Epithelial cell of prostate (primary cell): Measurements from ENCODE around the gene SH3RF3.

Experiments used
- DNase-seq: peaks from one replicate; pipeline ENCODE4 v3.0.0-alpha.2; 2011; ENCODE audit warnings: low read depth, low spot score
- H3K27ac ChIP-seq: fragments of 450-650 bp; 2 replicates; pipeline ENCODE4 v1.5.1; 2017; ENCODE audit warnings: mild to moderate bottlenecking

The SH3RF3 gene

DNA sequence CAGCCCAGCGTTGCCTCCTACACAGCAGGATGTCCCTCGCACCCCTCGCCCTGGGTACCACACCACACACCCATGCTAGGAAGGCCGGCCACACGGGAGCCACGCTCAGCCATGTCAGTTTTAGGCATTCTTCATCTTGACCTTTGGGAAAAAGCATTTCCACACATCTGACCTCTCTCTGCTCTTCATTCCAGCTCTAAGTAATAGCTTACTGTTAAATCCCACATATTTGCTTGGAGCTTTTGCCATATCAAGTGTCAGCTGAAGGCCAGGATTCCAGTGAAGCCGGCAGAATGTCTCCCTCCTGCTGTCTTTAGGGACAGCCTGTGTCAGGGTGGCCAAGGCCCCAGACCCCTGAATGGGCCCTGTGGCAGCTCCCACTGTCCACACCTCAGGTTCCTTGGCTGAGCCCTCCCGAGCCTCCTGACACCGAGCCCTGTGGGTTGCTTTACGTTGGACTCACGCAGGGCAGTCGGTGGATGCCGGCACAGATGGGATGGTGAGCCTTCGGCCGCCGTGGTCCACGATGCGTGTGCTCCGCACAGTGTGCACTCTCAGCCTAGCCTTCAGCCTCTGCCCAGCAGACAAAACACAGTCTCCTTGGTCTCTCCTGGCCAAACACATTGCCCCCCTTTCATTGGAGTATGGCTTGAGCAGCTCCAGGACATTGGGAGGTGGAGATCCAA is 282.8 kb downstream of the SH3RF3 start:
- no peak for DNase-seq
- H3K27ac ChIP-seq = no peak overlapping the region

DNA sequence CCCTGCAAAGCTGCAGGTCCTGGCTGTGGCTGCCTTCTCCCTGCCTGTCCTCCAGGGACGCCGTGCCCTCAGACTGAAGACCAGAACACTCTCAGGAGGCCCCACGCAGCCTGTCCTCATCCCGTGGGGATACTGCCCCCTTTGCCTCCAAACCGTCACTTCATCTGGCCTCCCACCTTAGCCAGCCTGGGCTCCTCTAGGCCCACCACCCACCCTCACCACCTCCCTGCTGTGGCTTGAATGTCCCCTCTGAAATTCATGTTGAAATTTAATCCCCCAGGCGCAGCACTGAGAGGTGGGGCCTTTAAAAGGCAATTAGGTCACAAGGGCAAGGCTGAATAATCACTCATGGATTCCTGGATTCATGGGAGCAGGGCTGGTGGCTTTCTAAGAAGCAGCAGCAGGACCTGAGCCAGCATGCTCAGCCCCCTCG is 286.6 kb downstream of the SH3RF3 start:
- no peak for DNase-seq
- H3K27ac ChIP-seq = no peak overlapping the region

GRCh38 chr2:109417701-109418335 is 288.8 kb downstream of the SH3RF3 start:
- no peak for DNase-seq
- no peak overlapping the region for H3K27ac ChIP-seq

DNA sequence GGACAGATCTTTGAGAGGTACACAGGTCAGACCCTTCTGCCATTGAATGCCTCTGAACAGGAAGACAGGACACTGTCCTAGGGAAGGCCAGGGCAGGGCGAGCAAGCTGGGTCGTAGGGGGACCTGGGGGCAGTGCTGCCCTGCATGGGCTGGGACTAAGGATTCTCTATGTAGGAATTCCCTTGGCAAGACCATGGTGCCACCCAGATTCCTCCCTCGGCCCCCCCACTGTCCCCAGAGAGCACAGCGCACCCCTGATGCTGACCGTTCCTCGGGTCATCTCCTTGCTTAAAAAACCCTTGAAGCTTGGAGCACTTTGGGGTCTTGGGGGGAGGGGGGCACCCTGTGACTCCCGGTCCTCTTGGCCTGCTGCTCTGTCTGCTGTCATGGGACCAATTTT is 289.7 kb downstream of the SH3RF3 start:
- H3K27ac ChIP-seq = no peak overlapping the region

GRCh38 chr2:109419171-109419756 is 290.3 kb downstream of the SH3RF3 start:
- no peak for DNase-seq

More for the DNA sequence above, 289.7 kb downstream of the SH3RF3 start:
- DNase-seq = no peak

DNA sequence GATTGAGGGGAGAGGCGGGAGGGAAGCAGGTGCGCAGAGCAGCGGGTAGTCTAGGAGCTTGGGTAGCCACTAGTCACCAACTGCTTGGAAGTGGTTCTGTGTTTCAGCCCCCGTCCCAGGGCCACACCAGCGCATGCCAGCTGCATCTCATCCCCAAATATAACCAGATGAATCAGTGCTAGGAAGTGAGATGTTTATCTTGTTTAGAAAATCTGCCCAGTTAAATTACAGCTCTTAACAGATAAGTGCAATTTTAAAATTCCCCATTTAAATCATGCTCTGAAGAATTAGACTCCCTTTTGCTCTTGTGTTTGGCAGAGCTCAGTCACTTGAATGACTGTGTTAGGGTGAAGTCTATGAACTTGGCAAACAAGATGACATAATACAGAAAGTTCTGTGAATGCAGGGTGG is 291.0 kb downstream of the SH3RF3 start:
- no peak overlapping the region for H3K27ac ChIP-seq
- DNase-seq = no peak

More at GRCh38 chr2:109419171-109419756, 290.3 kb downstream of the SH3RF3 start:
- no peak overlapping the region for H3K27ac ChIP-seq

DNA sequence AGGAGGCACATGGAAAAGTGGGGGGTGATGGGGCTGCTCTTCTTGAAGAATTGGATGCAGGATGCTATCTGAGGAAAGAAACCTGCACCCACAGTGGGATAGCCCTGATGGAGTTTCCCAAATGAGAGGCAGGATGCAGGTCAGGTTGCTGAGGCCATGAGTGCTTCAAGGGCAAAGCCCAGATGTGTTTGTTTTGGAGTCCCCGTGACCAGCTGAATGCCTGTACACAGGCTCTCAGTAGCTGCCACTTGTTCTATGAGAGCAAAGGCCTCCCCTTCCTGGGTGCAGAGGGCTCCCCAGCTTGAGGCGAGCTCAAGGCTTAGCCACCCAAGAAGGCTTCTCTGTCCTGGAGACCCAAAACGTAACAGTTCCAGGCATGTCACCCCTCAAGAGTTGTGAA is 292.1 kb downstream of the SH3RF3 start:
- no peak for DNase-seq
- H3K27ac ChIP-seq = no peak overlapping the region

DNA sequence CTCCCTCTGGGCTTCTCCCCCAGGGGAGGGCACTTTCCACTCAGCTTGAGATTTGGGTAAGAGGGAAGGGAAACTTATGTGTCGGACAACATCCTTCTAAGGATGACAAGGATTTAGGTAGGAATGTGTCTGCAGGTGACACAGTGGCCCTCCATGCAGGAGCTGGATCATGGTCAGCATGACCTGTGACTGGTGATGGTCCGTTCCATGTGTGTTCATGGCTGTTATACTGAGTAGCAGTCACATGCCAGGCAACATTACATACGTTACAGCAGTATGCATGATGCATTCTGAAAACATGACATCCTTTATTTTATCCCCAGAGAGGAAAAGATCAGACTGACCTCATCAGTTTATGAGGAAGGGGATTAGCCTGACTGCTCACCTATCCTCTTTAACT is 292.6 kb downstream of the SH3RF3 start:
- no peak overlapping the region for H3K27ac ChIP-seq
- no peak for DNase-seq

DNA sequence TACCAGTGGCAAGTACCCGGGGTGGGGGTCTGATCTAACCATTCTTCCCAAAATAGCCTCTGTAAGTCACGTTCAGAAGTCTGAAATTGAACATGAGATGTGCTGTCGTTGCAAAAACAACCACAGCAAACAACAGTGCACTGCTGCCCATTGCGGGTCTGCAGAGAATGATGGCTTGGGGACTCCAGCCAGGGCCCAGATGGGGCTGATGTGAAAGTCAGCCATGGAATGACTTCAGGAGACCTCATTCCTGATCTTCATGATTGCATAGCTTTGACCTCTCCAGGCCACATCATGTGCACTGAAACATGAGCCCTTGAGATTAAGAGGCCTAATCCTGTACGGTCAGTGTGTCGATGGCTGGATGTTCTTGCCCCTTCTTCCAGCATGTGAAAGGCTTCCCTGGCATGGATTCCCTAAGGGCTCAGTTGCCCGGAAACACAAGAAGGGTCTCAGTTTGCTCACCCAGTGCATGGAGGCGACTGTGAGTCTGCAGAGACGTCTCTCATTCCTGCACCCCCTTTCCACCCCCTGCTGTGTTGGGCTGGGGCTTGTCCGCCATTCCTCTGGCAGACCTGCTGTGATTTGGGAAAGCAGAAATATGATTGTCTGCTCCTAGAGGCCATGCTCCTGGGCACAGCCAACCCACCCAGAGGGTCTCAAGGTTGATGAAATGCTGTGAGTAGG is 293.2 kb downstream of the SH3RF3 start:
- no peak overlapping the region for H3K27ac ChIP-seq
- no peak for DNase-seq

- no peak overlapping the region for H3K27ac ChIP-seq
- DNase-seq = no peak
Measured at GRCh38 chr2:109422758-109423500, 293.9 kb downstream of the SH3RF3 start.

DNA sequence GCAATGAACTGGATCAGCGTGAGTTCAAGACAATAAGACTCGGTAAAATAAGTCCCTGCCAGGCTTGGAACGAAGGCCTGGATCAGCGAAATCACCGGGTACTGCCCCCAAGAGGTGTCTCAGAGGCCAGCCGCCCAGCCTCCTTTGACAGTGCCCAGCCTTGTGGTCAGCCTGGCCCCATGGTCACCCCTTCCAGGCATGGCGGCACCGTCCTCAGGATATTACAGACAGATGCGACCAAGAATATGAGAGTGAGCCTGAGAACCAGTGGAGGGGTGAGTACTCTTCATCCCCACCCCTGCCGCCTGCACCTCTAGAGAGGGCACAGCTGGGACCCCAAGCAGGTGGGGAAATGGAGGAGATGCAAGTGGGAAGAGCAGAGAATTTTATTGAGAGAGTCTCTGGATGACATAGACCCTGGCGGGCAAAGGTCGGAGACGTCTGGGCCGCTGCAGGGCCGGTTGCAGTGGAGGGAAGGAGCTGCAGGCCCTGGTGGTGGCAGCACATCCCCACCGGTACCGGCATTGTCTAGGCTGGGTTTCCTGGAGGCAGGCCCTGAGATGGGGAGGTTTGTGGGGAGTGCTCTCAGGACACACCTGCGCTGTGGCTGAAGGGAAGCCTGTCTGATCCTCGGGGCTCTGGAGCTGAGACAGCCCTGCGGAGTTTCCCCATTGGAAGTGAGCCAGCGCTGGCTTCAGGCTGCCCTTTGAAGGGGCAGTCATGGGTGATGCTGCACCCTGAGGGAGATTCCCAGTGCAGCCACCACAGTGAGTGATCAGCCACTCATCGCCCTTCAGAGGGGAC is 294.8 kb downstream of the SH3RF3 start:
- no peak for DNase-seq
- no peak overlapping the region for H3K27ac ChIP-seq

DNA sequence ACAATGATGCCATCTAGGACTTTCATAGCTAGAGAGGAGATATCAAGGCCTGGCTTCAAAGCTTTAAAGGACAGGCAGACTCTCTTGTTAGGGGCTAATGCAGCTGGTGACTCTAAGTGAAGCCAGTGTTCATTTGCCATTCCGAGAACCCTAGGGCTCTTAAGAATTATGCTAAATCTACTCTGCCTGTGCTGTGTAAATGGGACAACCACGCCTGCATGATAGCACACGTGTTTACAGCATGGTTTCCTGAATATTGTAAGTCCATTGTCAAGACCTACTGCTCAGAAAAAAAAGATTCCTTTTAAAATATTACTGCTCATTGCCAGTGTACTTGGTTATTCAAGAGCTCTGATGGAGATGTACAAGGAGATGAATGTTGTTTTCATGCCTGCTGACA is 296.4 kb downstream of the SH3RF3 start:
- H3K27ac ChIP-seq = no peak overlapping the region
- no peak for DNase-seq

DNA sequence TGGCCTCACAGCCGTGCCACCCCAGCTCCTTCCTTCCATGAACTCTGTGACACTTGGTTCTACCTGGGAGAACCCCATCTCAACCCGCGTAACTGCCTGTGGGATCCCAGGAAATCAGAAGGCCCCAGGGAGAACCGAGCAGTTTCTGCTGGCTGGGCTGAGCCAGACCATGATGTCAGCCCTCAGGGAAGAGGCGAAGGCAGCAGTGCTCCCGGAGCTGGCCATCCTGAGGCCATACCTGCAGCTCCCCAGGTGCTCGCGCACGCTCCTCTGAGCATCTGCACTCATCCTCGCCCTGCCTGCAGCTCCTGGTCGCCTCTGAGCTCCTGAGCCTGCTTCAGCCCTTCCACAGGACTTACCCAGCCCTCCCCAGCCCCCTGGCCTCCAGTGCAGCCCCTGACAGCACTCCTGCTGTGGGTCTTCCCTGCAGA is 298.7 kb downstream of the SH3RF3 start:
- DNase-seq = no peak
- H3K27ac ChIP-seq = no peak overlapping the region

DNA sequence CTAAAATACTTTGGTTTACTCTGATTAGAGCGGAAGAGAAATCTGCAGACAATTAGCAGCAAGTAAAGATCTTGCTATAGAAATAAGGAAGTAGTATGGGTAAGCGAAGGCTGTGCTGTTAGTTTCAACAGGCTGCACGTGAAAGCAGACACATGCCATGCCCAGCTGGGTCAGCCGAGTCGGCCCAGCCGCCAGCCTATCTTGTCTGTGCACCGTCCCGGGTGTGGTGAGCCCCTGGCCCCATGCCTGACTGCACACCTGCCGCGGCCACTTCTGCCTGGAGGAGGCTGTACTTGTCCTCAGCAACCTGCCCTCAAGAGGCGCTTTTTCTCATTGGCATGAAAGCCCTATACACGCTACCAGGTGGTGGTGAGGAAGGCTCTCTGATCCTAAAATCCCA is 299.3 kb downstream of the SH3RF3 start:
- DNase-seq = no peak
- H3K27ac ChIP-seq = no peak overlapping the region

GRCh38 chr2:109428841-109429566 is 300.0 kb downstream of the SH3RF3 start:
- DNase-seq = no peak
- no peak overlapping the region for H3K27ac ChIP-seq

GRCh38 chr2:109429567-109430328 is 300.7 kb downstream of the SH3RF3 start:
- DNase-seq = no peak
- no peak overlapping the region for H3K27ac ChIP-seq

GRCh38 chr2:109430329-109430636 is 301.3 kb downstream of the SH3RF3 start:
- DNase-seq = no peak
- no peak overlapping the region for H3K27ac ChIP-seq

DNA sequence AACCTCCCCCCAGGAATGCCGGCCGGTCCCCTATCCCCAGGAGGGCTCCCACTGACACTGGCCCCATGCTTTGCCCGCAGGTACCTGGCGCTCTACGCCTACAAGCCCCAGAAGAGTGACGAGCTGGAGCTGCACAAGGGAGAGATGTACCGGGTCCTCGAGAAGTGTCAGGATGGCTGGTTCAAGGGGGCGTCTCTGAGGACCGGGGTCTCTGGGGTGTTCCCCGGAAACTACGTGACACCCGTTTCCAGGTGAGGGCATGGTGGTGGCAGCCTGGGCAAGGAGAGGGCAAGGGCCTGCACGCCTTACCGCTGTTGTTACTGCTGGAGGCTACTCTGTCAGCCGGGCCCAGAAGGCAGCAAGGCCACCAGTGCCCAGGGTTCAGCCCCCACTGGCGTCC is 303.4 kb downstream of the SH3RF3 start:
- H3K27ac ChIP-seq = no peak overlapping the region
- no peak for DNase-seq
